Measurements from ENCODE around the gene CACHD1. TPM values are rescaled to one million over a fixed set of nuclear protein-coding genes. Genes with fewer than 3 reads are reported as not detected.

Gene CACHD1
- polyA plus RNA-seq, 1 donor from 2014 or later: 12.7 TPM

DNA sequence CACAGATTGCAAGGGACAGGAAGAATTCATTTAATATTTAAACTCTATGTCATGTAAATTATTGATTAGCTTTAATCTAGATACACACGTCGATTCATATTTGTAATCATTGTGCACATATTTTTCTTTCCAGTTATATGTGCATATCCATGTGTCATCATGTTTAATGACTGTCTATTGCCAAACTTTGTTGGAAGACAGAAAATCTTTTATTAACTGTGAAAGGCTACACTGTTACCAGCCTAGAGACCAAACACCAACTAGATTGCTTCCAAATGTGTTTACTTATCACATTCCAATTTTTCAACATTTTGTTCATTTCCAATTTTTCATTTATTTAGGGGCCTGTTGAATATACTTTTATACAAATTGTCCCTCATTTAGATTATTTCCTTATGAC lies 43.2 kb upstream of the CACHD1 start:
- Histone ChIP-seq H3K4me2 (ENCODE audit: low read length) (no peak overlapping the region), H3K27ac (ENCODE audit: low read length) (no peak overlapping the region), H3K9me2 (ENCODE audit: insufficient read depth, low read length) (no peaks in the 10 kb centered on the region), H2AFZ (ENCODE audit: low read depth, low read length) (no peak overlapping the region), H3K9ac (ENCODE audit: low read length) (no peak overlapping the region), H3K9me3 (ENCODE audit: low read length) (no peaks in the 10 kb centered on the region), H3K36me3 (ENCODE audit: insufficient read depth, low read length) (no peaks in the 10 kb centered on the region), H3F3A (ENCODE audit: insufficient read depth, low read length, poor library complexity, severe bottlenecking) (no peaks in the 10 kb centered on the region), H3K4me3 (ENCODE audit: low read length) (no peak overlapping the region), H3K27me3 (ENCODE audit: insufficient read depth, low read depth, low read length) (no peaks in the 10 kb centered on the region), H4K20me1 (ENCODE audit: insufficient read depth) (no peaks in the 10 kb centered on the region), H3K79me2 (replicated peaks; ENCODE audit: insufficient read depth, low read length) (no peaks in the 10 kb centered on the region)
- TF ChIP-seq EP300 (conservative IDR thresholded peaks at IDR 0.05; ENCODE audit: poor library complexity, severe bottlenecking): no peak
- TF ChIP-seq, protein P1, sequence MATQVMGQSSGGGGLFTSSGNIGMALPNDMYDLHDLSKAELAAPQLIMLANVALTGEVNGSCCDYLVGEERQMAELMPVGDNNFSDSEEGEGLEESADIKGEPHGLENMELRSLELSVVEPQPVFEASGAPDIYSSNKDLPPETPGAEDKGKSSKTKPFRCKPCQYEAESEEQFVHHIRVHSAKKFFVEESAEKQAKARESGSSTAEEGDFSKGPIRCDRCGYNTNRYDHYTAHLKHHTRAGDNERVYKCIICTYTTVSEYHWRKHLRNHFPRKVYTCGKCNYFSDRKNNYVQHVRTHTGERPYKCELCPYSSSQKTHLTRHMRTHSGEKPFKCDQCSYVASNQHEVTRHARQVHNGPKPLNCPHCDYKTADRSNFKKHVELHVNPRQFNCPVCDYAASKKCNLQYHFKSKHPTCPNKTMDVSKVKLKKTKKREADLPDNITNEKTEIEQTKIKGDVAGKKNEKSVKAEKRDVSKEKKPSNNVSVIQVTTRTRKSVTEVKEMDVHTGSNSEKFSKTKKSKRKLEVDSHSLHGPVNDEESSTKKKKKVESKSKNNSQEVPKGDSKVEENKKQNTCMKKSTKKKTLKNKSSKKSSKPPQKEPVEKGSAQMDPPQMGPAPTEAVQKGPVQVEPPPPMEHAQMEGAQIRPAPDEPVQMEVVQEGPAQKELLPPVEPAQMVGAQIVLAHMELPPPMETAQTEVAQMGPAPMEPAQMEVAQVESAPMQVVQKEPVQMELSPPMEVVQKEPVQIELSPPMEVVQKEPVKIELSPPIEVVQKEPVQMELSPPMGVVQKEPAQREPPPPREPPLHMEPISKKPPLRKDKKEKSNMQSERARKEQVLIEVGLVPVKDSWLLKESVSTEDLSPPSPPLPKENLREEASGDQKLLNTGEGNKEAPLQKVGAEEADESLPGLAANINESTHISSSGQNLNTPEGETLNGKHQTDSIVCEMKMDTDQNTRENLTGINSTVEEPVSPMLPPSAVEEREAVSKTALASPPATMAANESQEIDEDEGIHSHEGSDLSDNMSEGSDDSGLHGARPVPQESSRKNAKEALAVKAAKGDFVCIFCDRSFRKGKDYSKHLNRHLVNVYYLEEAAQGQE (IDR thresholded peaks at IDR 0.05; ENCODE audit: borderline replicate concordance): no peak
- TF ChIP-seq EZH2 (IDR thresholded peaks at IDR 0.05; ENCODE audit: borderline replicate concordance, insufficient read depth, low read length, poor library complexity, severe bottlenecking): no peak
- TF ChIP-seq TAF1 (IDR thresholded peaks at IDR 0.05; ENCODE audit: low read depth): no peak

DNA sequence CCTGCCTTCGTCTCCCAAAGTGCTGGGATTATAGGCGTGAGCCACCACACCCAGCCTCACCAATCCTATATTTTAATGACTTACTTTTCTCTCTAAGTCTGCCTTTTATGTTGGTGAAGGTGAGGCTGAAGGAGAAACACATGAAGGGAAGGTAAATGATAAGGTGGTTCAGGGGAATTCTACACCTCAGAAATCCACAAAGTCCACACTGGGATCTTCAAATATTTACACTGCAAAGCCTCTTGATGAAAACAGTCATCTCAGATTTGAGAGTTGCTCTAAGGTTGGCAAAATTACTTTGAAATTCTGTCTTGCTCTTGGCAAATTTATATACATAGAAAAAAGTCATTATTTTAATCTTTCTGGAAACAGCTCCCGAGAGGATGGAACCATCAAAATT lies 42.0 kb upstream of the CACHD1 start:
- Histone ChIP-seq H3K79me2 (replicated peaks; ENCODE audit: insufficient read depth, low read length) (no peaks in the 10 kb centered on the region), H3K36me3 (ENCODE audit: insufficient read depth, low read length) (no peaks in the 10 kb centered on the region), H3K27ac (ENCODE audit: low read length) (no peak overlapping the region), H3K27me3 (ENCODE audit: insufficient read depth, low read depth, low read length) (no peaks in the 10 kb centered on the region), H3K4me3 (ENCODE audit: low read length) (no peak overlapping the region), H2AFZ (ENCODE audit: low read depth, low read length) (no peak overlapping the region), H3K4me2 (ENCODE audit: low read length) (no peak overlapping the region), H3K9ac (ENCODE audit: low read length) (no peak overlapping the region), H3F3A (ENCODE audit: insufficient read depth, low read length, poor library complexity, severe bottlenecking) (no peaks in the 10 kb centered on the region), H3K9me3 (ENCODE audit: low read length) (no peaks in the 10 kb centered on the region), H3K9me2 (ENCODE audit: insufficient read depth, low read length) (no peaks in the 10 kb centered on the region), H4K20me1 (ENCODE audit: insufficient read depth) (no peaks in the 10 kb centered on the region)
- no peak for TF ChIP-seq TAF1 (IDR thresholded peaks at IDR 0.05; ENCODE audit: low read depth)
- no peak for TF ChIP-seq EZH2 (IDR thresholded peaks at IDR 0.05; ENCODE audit: borderline replicate concordance, insufficient read depth, low read length, poor library complexity, severe bottlenecking)
- TF ChIP-seq, protein P2, sequence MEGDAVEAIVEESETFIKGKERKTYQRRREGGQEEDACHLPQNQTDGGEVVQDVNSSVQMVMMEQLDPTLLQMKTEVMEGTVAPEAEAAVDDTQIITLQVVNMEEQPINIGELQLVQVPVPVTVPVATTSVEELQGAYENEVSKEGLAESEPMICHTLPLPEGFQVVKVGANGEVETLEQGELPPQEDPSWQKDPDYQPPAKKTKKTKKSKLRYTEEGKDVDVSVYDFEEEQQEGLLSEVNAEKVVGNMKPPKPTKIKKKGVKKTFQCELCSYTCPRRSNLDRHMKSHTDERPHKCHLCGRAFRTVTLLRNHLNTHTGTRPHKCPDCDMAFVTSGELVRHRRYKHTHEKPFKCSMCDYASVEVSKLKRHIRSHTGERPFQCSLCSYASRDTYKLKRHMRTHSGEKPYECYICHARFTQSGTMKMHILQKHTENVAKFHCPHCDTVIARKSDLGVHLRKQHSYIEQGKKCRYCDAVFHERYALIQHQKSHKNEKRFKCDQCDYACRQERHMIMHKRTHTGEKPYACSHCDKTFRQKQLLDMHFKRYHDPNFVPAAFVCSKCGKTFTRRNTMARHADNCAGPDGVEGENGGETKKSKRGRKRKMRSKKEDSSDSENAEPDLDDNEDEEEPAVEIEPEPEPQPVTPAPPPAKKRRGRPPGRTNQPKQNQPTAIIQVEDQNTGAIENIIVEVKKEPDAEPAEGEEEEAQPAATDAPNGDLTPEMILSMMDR (IDR thresholded peaks at IDR 0.05; ENCODE audit: poor library complexity, severe bottlenecking): no peak
- TF ChIP-seq, protein P1 (IDR thresholded peaks at IDR 0.05; ENCODE audit: borderline replicate concordance): no peak
- TF ChIP-seq EP300 (conservative IDR thresholded peaks at IDR 0.05; ENCODE audit: poor library complexity, severe bottlenecking): no peak
- TF ChIP-seq SMC3 (conservative IDR thresholded peaks at IDR 0.05; ENCODE audit: poor library complexity): no peak
- no peak for TF ChIP-seq POLR2AphosphoS5 (IDR thresholded peaks at IDR 0.05)
- TF ChIP-seq RAD21 (conservative IDR thresholded peaks at IDR 0.05): no peak
- no peak for TF ChIP-seq MXI1 (conservative IDR thresholded peaks at IDR 0.05; ENCODE audit: poor library complexity, severe bottlenecking)

Data from neural cell (in vitro differentiated cells).